Measurements from ENCODE around the gene LMX1A.

LMX1A gene

GRCh38 chr1:165397944-165398343 lies 41.4 kb upstream of the LMX1A start:
- no peak overlapping the region for H3K18ac ChIP-seq (ENCODE audit: low read length)
- peaks cover 0 to 2% of the 10 kb centered on the region in 2 donors for H3K36me3 ChIP-seq (replicated peaks in 1 of 2; ENCODE audit: control insufficient read depth in 2 of 2, insufficient read depth in 2 of 2, low read length in 2 of 2)
- H3K9me3 ChIP-seq (replicated peaks in 1 of 2; ENCODE audit: control insufficient read depth in 2 of 2, insufficient read depth in 1 of 2, low read depth in 1 of 2, low read length in 2 of 2): peaks cover 0 to 4% of the 10 kb centered on the region in 2 donors
- no peak overlapping the region for H3K14ac ChIP-seq (ENCODE audit: low read length)
- no peak overlapping the region for H2AFZ ChIP-seq (ENCODE audit: low read length)
- no peak overlapping the region for H3K23ac ChIP-seq (ENCODE audit: low read depth, low read length, poor library complexity)
- H3K4me1 ChIP-seq (ENCODE audit: control insufficient read depth in 2 of 2, insufficient read depth in 1 of 2, low read depth in 1 of 2, low read length in 2 of 2): peaks cover 0 to 5% of the 10 kb centered on the region in 2 donors
- H2BK12ac ChIP-seq (ENCODE audit: low read length): no peak overlapping the region
- H3K4me2 ChIP-seq (ENCODE audit: insufficient read depth, low read length, poor library complexity, severe bottlenecking): no peak overlapping the region
- H3K79me1 ChIP-seq (ENCODE audit: low read depth, low read length): no peaks in the 10 kb centered on the region
- no peak overlapping the region for H3K27ac ChIP-seq (replicated peaks; ENCODE audit: low read length)
- WGBS, 2 donors (ENCODE audit: extremely low coverage in 2 of 2, insufficient read length in 2 of 2, insufficient replicate concordance in 1 of 2): no CpG with 5 or more reads among the region's 4 CpGs
- H2BK15ac ChIP-seq (ENCODE audit: low read length): no peak overlapping the region
- H3K27me3 ChIP-seq (ENCODE audit: control insufficient read depth in 3 of 3, insufficient read depth in 3 of 3, low read depth in 1 of 3, low read length in 3 of 3): peaks cover 0 to 1% (median 0%) of the 10 kb centered on the region in 3 experiments
- no peak overlapping the region for H3K4ac ChIP-seq (ENCODE audit: low read length)
- H2BK120ac ChIP-seq (ENCODE audit: low read depth, low read length): no peak overlapping the region
- DNase-seq (ENCODE audit: low spot score): no peak
- no peak overlapping the region for H2AK5ac ChIP-seq (ENCODE audit: low read depth, low read length)
- no peak overlapping the region for H3K9ac ChIP-seq (ENCODE audit: low read depth, low read length, poor library complexity)
- no peak overlapping the region for H2BK5ac ChIP-seq (ENCODE audit: low read length)
- H3K4me3 ChIP-seq (ENCODE audit: low read length in 2 of 2): no peak overlapping the region
- H4K91ac ChIP-seq (ENCODE audit: low read depth, low read length, poor library complexity): no peak overlapping the region
- no peak overlapping the region for H4K8ac ChIP-seq (ENCODE audit: low read depth, low read length)

GRCh38 chr1:165395901-165396300 lies 39.4 kb upstream of the LMX1A start:
- H3K4me3 ChIP-seq (ENCODE audit: low read length in 2 of 2): no peak overlapping the region
- H3K4me2 ChIP-seq (ENCODE audit: insufficient read depth, low read length, poor library complexity, severe bottlenecking): no peak overlapping the region
- H2BK15ac ChIP-seq (ENCODE audit: low read length): no peak overlapping the region
- H2AK5ac ChIP-seq (ENCODE audit: low read depth, low read length): no peak overlapping the region
- no peak overlapping the region for H3K14ac ChIP-seq (ENCODE audit: low read length)
- no peak overlapping the region for H4K8ac ChIP-seq (ENCODE audit: low read depth, low read length)
- H3K23ac ChIP-seq (ENCODE audit: low read depth, low read length, poor library complexity): no peak overlapping the region
- no peak for DNase-seq (ENCODE audit: low spot score)
- no peak overlapping the region for H2BK120ac ChIP-seq (ENCODE audit: low read depth, low read length)
- no CpG with 5 or more reads among the region's 4 CpGs for WGBS, 2 donors (ENCODE audit: extremely low coverage in 2 of 2, insufficient read length in 2 of 2, insufficient replicate concordance in 1 of 2)
- H3K18ac ChIP-seq (ENCODE audit: low read length): no peak overlapping the region
- H4K91ac ChIP-seq (ENCODE audit: low read depth, low read length, poor library complexity): no peak overlapping the region
- no peaks in the 10 kb centered on the region for H3K36me3 ChIP-seq (replicated peaks in 1 of 2; ENCODE audit: control insufficient read depth in 2 of 2, insufficient read depth in 2 of 2, low read length in 2 of 2)
- no peaks in the 10 kb centered on the region for H3K9me3 ChIP-seq (replicated peaks in 1 of 2; ENCODE audit: control insufficient read depth in 2 of 2, insufficient read depth in 1 of 2, low read depth in 1 of 2, low read length in 2 of 2)
- peaks cover 0 to 1% (median 0%) of the 10 kb centered on the region in 3 experiments for H3K27me3 ChIP-seq (ENCODE audit: control insufficient read depth in 3 of 3, insufficient read depth in 3 of 3, low read depth in 1 of 3, low read length in 3 of 3)
- H2BK12ac ChIP-seq (ENCODE audit: low read length): no peak overlapping the region
- no peak overlapping the region for H3K4ac ChIP-seq (ENCODE audit: low read length)
- no peaks in the 10 kb centered on the region for H3K79me1 ChIP-seq (ENCODE audit: low read depth, low read length)
- peaks cover 0 to 2% of the 10 kb centered on the region in 2 donors for H3K4me1 ChIP-seq (ENCODE audit: control insufficient read depth in 2 of 2, insufficient read depth in 1 of 2, low read depth in 1 of 2, low read length in 2 of 2)
- H3K9ac ChIP-seq (ENCODE audit: low read depth, low read length, poor library complexity): no peak overlapping the region
- no peak overlapping the region for H3K27ac ChIP-seq (replicated peaks; ENCODE audit: low read length)
- no peak overlapping the region for H2BK5ac ChIP-seq (ENCODE audit: low read length)
- H2AFZ ChIP-seq (ENCODE audit: low read length): no peak overlapping the region

- H4K8ac ChIP-seq (ENCODE audit: low read depth, low read length): no peak overlapping the region
- no peak overlapping the region for H2AFZ ChIP-seq (ENCODE audit: low read length)
- H3K9ac ChIP-seq (ENCODE audit: low read depth, low read length, poor library complexity): no peak overlapping the region
- H3K4ac ChIP-seq (ENCODE audit: low read length): no peak overlapping the region
- H2BK5ac ChIP-seq (ENCODE audit: low read length): no peak overlapping the region
- H3K4me3 ChIP-seq (ENCODE audit: low read length in 2 of 2): no peak overlapping the region
- H3K4me1 ChIP-seq (ENCODE audit: control insufficient read depth in 2 of 2, insufficient read depth in 1 of 2, low read depth in 1 of 2, low read length in 2 of 2): peaks cover 0 to 2% of the 10 kb centered on the region in 2 donors
- H2AK5ac ChIP-seq (ENCODE audit: low read depth, low read length): no peak overlapping the region
- no peak overlapping the region for H2BK120ac ChIP-seq (ENCODE audit: low read depth, low read length)
- no peak overlapping the region for H2BK12ac ChIP-seq (ENCODE audit: low read length)
- no peak overlapping the region for H4K91ac ChIP-seq (ENCODE audit: low read depth, low read length, poor library complexity)
- no peaks in the 10 kb centered on the region for H3K9me3 ChIP-seq (replicated peaks in 1 of 2; ENCODE audit: control insufficient read depth in 2 of 2, insufficient read depth in 1 of 2, low read depth in 1 of 2, low read length in 2 of 2)
- no peak for DNase-seq (ENCODE audit: low spot score)
- H3K79me1 ChIP-seq (ENCODE audit: low read depth, low read length): no peaks in the 10 kb centered on the region
- no peaks in the 10 kb centered on the region for H3K36me3 ChIP-seq (replicated peaks in 1 of 2; ENCODE audit: control insufficient read depth in 2 of 2, insufficient read depth in 2 of 2, low read length in 2 of 2)
- no peak overlapping the region for H3K18ac ChIP-seq (ENCODE audit: low read length)
- no peak overlapping the region for H3K4me2 ChIP-seq (ENCODE audit: insufficient read depth, low read length, poor library complexity, severe bottlenecking)
- H3K14ac ChIP-seq (ENCODE audit: low read length): no peak overlapping the region
- H3K27ac ChIP-seq (replicated peaks; ENCODE audit: low read length): no peak overlapping the region
- no peak overlapping the region for H3K23ac ChIP-seq (ENCODE audit: low read depth, low read length, poor library complexity)
- H2BK15ac ChIP-seq (ENCODE audit: low read length): no peak overlapping the region
- H3K27me3 ChIP-seq (ENCODE audit: control insufficient read depth in 3 of 3, insufficient read depth in 3 of 3, low read depth in 1 of 3, low read length in 3 of 3): peaks cover 0 to 1% (median 0%) of the 10 kb centered on the region in 3 experiments
Measured at GRCh38 chr1:165395478-165395877, 39.0 kb upstream of the LMX1A start.

GRCh38 chr1:165392634-165393571 lies 36.4 kb upstream of the LMX1A start:
- no peaks in the 10 kb centered on the region for H3K27me3 ChIP-seq (ENCODE audit: control insufficient read depth in 3 of 3, insufficient read depth in 3 of 3, low read depth in 1 of 3, low read length in 3 of 3)
- H2BK120ac ChIP-seq (ENCODE audit: low read depth, low read length): no peak overlapping the region
- no peak overlapping the region for H3K18ac ChIP-seq (ENCODE audit: low read length)
- H3K4ac ChIP-seq (ENCODE audit: low read length): no peak overlapping the region
- no CpG with 5 or more reads among the region's 19 CpGs for WGBS, 2 donors (ENCODE audit: extremely low coverage in 2 of 2, insufficient read length in 2 of 2, insufficient replicate concordance in 1 of 2)
- no peak overlapping the region for H3K27ac ChIP-seq (replicated peaks; ENCODE audit: low read length)
- peaks cover 0 to 2% of the 10 kb centered on the region in 2 donors for H3K4me1 ChIP-seq (ENCODE audit: control insufficient read depth in 2 of 2, insufficient read depth in 1 of 2, low read depth in 1 of 2, low read length in 2 of 2)
- peak; percentile 82 for DNase-seq (ENCODE audit: low spot score)
- H2BK15ac ChIP-seq (ENCODE audit: low read length): no peak overlapping the region
- H3K23ac ChIP-seq (ENCODE audit: low read depth, low read length, poor library complexity): no peak overlapping the region
- no peak overlapping the region for H3K9ac ChIP-seq (ENCODE audit: low read depth, low read length, poor library complexity)
- H3K4me2 ChIP-seq (ENCODE audit: insufficient read depth, low read length, poor library complexity, severe bottlenecking): peak overlapping the region; percentile 53
- H4K8ac ChIP-seq (ENCODE audit: low read depth, low read length): no peak overlapping the region
- H2AK5ac ChIP-seq (ENCODE audit: low read depth, low read length): no peak overlapping the region
- H3K9me3 ChIP-seq (replicated peaks in 1 of 2; ENCODE audit: control insufficient read depth in 2 of 2, insufficient read depth in 1 of 2, low read depth in 1 of 2, low read length in 2 of 2): no peaks in the 10 kb centered on the region
- H2BK12ac ChIP-seq (ENCODE audit: low read length): no peak overlapping the region
- no peak overlapping the region for H3K14ac ChIP-seq (ENCODE audit: low read length)
- H3K79me1 ChIP-seq (ENCODE audit: low read depth, low read length): no peaks in the 10 kb centered on the region
- H3K4me3 ChIP-seq (ENCODE audit: low read length in 2 of 2): peak overlapping the region in 1 of 2 donors; percentile 10
- H2AFZ ChIP-seq (ENCODE audit: low read length): peak overlapping the region; percentile 5
- no peaks in the 10 kb centered on the region for H3K36me3 ChIP-seq (replicated peaks in 1 of 2; ENCODE audit: control insufficient read depth in 2 of 2, insufficient read depth in 2 of 2, low read length in 2 of 2)
- no peak overlapping the region for H2BK5ac ChIP-seq (ENCODE audit: low read length)
- H4K91ac ChIP-seq (ENCODE audit: low read depth, low read length, poor library complexity): no peak overlapping the region

All from neuronal stem cell (in vitro differentiated cells).